Islet of Langerhans (tissue), 1 donor: ENCODE data around the gene AKAP6.

Source experiments
- FAIRE-seq: peaks from one replicate; lab custom pipeline; 2011; peaks lifted over from hg19 to GRCh38; lab: Jason Lieb, UNC

Gene AKAP6

GRCh38 chr14:32478050-32478449 is 149.0 kb downstream of the AKAP6 start:
- no peak for FAIRE-seq

DNA sequence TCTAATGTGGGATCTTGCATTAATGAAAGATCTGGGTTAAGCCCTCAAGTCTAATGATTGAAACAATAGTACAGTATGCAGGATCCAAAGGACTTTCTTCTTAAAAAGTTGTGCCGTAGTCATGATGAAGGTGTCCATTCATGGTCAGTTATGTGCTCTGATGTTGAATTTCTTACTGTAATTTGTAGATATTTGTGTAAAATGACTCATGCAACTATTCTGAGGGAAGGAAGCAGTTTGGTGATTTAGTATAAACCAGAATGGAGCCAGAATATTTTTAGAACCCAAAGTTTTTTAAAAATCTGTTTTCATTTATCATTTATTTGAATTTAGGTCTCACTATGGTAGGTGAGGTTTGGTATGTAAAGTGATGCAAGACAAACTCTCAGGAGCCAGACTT is 151.2 kb downstream of the AKAP6 start:
- no peak for FAIRE-seq

DNA sequence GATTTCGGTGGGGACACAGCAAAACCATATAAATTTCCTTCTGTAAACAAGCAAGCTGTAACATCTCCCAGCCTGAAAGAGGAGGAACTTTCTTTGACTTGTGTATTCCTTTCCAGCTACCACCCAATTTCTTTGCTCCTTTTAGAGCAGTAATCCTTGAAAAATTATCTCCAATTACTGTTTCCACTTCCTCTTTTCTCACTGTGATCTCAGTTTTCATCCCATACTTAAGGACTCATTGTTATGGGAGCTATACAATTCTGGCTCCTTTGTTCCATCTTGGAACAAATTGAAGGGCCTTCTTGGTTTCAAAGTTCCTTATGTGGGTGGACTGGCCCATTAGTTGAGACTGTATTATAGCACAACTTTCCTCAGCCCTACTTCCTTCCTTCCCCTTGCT is 152.6 kb downstream of the AKAP6 start:
- no peak for FAIRE-seq

DNA sequence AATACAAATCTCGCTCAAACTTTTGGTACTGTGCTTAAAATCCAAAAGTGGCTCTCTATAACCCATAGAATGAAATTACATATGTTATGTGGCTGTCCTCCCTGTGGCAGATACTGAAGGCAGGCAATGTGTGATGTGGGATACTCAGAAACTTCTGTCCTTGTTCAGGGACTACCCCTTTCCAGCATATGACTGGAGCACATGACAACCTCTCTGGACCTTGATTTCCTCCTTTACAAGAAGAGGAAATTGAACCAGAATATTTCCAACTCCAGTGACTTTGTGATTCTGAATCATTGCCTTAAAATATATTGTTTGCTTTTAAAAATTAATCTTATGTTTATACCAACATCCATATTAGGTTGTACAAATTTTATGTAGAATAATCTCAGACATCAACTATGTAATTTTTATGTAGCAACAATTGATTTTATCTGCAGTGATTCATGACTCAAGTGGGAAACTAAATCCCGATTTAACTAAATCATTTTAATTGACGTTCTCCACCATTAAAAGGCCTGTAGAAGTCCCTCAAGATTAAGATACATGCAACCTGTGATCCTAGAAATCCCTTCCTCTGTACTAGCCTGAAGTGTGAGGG is 162.4 kb downstream of the AKAP6 start:
- no peak for FAIRE-seq

GRCh38 chr14:32492457-32492856 is 163.4 kb downstream of the AKAP6 start:
- FAIRE-seq, result no peak

- FAIRE-seq, result peak; percentile 79
These were observed 165.7 kb downstream of the AKAP6 start for GRCh38 chr14:32494609-32495434.

DNA sequence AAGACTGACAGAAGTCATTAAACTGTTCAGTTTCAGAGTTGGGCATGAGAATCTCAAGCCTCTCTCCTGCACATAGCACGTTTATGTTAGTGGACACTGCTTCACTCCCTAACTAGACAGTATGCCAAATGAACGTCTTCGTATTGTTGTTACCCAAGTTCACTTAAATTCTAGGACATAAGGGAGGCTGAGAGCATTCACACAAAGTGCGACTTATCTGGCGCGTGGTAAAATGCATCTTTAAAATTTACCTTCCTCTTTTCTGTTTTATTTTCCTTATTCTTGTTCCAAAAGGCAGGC is 166.3 kb downstream of the AKAP6 start:
- FAIRE-seq, result no peak

DNA sequence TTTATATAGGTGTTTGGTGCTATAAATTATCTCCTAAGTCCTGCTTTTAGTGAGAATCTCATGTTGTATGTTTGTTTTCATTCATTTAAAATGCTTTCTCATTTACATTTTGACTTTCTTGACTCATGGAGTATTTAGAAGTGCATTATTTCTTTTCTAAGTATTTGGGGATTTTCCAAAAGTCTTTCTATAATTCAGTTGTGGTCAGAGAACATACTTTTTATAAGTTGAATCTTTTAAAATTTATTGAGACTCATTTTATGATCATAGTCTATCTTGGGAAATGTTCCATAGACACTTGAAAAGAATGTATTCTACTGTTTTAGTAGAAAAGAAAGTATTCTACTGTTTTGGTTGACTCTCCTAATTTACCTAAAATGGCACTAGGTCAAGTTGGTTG is 168.2 kb downstream of the AKAP6 start:
- no peak for FAIRE-seq

- FAIRE-seq, result no peak
These were observed 178.2 kb downstream of the AKAP6 start for GRCh38 chr14:32507029-32507984.

- FAIRE-seq, result no peak
These were observed 179.2 kb downstream of the AKAP6 start for GRCh38 chr14:32508281-32508680.

DNA sequence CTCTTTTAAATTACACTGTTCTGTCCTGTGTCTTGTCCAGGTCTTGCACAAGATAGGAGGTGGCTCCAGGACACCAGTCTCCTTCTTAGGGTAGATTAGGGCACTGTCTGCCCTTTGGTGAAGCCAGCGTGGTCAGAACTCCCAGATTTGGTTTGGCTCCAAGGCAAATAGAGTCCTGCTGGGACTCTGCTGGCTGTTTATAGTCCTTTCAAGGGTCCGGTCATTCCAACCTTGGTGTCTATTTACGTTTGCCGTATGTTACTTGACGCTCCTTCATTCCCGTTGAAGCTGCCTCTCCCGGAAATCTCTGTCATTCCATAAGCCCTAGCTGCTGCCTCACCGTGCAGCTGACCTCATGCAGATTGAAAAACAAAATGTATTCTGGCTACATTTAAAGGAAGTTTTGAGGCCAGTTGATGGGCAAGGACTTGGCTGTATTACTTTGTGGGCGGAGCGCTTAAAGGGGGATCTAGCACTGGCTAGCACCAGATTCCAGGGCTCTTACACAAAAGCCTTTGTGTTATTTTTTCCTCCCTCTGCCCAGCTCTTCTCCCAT is 180.6 kb downstream of the AKAP6 start:
- FAIRE-seq, result no peak

GRCh38 chr14:32510815-32511214 is 181.7 kb downstream of the AKAP6 start:
- no peak for FAIRE-seq

DNA sequence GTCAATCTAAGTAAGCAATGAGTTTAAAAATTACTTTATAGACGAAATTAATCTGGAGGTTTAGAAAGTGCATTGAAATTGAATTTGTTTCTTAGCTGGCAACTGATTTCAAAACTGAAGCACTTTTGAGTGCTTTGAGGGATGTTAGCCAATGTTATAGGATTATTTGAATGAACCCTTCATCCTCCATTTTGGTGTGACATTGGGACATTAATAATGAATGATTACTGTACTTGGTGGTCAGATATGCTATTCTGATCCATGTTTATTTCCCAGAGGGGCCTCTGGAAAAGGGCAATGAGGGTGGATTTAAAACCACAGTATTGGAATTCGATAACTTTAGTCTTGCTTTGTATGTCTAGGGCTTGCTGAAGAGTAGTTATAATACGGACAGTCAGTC is 183.2 kb downstream of the AKAP6 start:
- no peak for FAIRE-seq

GRCh38 chr14:32512813-32513212 is 183.7 kb downstream of the AKAP6 start:
- no peak for FAIRE-seq

GRCh38 chr14:32513571-32514009 is 184.5 kb downstream of the AKAP6 start:
- peak; percentile 99 for FAIRE-seq

DNA sequence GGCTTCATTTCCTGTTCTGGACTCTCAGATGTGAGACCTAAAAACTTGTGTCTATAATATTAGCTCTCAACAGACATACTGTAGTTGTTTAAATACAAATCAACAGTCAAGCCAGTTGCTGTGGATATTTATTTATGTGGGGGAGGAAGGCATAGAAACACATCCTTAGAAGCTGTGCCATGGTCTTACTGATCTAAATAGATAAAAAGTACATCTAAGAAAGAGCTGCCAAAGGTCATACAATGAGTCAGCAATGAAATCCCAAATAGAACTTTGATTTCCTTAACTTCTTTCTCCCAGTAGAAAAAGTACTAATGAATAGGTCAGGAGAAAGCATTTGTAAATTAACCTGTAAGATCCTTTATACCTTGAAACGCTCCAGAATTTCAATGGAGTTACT is 185.1 kb downstream of the AKAP6 start:
- no peak for FAIRE-seq

DNA sequence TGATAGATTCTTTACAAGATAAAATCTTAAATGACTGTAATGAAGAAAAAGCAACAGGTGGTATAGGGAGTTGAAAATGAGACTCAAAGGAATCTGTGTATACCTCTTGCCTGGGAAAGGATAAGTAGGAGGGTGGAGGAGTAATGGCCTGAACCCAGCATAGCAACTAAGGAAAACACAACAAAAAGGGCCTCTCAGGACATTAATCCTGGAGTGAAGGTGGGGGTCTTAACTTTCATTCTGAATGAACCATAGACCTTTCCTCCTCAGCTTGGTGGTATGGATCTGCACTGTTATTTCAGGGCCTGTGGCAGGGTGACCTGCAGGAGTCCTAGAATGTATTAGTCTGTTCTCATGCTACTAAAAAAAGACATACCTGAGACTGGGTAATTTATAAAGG is 185.6 kb downstream of the AKAP6 start:
- FAIRE-seq, result no peak

DNA sequence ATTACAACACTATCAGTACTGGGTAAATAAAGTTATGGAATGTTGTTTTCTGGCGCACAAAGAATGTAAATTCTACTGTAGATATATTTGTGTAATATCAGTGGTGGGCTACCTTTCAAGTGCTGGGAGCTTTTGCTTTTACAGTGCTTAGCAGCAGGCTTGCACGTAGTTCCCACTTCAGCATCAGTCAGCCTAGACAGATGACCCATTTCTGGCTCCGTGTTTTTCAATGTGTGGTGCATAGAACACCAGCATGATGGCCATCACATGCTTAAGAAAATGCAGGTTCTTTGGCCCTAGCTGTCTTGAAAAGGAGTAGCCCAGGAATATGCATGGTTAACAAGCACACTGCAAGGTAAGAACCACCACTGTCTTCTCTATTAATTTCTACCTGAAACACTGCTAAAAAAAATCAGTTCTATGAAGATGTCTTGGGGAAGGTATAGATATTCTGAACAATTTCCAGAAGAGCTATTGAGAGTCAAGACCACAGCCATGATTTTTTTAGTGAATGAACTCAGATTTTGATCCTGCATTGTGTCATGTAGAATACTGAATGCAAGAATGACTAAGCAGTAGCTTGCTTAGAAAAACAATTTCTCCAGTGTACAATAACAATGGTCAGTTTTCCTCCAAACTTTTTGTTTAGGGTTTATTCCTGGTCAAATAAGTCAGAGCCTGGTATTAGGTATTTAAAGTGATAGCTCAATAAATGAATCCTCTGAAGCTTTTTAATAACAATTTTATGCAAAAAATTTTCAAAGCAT is 195.7 kb downstream of the AKAP6 start:
- no peak for FAIRE-seq

DNA sequence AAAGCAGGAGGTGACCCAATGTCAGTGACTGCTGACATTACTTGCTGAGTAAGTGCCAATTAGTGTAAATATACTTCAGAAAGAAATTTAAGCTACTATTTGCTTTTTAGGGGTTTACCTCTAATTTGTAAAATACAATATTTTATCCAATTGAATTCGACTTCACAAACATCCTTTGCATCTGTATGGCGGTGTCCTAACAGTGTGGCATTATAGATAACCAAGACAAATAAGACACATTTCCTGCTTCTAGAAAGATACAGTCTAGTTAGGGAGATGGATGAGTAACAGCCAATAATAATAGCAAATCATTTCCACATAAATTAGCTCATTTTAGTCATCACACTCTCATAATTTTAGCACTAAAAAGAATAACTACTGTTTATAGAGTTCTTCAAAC is 196.5 kb downstream of the AKAP6 start:
- no peak for FAIRE-seq

DNA sequence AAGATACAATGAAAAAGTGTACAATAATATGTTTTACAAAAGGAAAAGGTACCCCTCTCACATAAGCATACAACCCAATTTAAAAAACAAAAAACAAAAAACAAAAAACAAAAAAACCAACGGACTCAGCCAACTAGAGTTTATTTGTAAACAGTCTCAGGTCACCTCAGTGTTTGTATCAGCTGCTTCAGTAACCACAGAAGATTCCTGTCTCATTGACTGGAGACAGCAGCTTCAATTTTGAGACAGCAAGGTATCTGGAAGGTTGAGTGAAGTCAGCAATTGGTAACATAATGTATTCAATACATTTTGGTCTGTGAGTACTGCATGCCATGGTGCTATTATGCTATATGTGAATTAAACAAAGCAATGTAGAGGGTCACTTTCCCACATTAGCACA is 201.7 kb downstream of the AKAP6 start:
- FAIRE-seq, result no peak

GRCh38 chr14:32531942-32532515 is 202.9 kb downstream of the AKAP6 start:
- FAIRE-seq, result no peak

- FAIRE-seq, result peak; percentile 33
These were observed 205.0 kb downstream of the AKAP6 start for GRCh38 chr14:32534145-32534544.
